Caco-2 (cell line): Measurements from ENCODE around the gene ZFAND2B. TPM values are rescaled to one million over a fixed set of nuclear protein-coding genes. Genes with fewer than 3 reads are reported as not detected.
A peak's percentile ranks its signal among the peaks of the same experiment; 100 is the strongest.

Experiments used
- BruUV-seq: library from RNA; stranded (reverse); fragments of 400-500 nt; replicated peaks from 2 replicates; lab custom pipeline; 2021; lab: Mats Ljungman, UMichigan
- CTCF ChIA-PET: fragments of 300-600 bp; sonication (Branson Sonifier 250); formaldehyde crosslinking; loops from one replicate; lab custom pipeline; 2022; ENCODE audit warnings: antibody characterized with exemption; lab: Charles Lee
- POLR2A ChIA-PET: fragments of 300-600 bp; sonication (Branson Sonifier 250); formaldehyde crosslinking; loops from one replicate; lab custom pipeline; 2022; ENCODE audit warnings: antibody characterized with exemption; lab: Charles Lee
- DNase-seq, 2 experiments: peaks; one replicate each; pipeline versions ENCODE4 v3.0.0 to v3.0.0-alpha.2; 2020 to 2022
- H3K27me3 ChIP-seq: replicated peaks from 2 replicates; pipeline ENCODE4 v1.6.0; 2011; ENCODE audit warnings: low read length; ENCODE audit not compliant: control insufficient read depth, insufficient read depth
- H3K36me3 ChIP-seq: 2 replicates; pipeline ENCODE4 v1.5.1; 2011; ENCODE audit warnings: low read length; ENCODE audit not compliant: control insufficient read depth, insufficient read depth
- H3K4me1 ChIP-seq: fragments of 250-450 bp; sonication (Bioruptor Pico); 2 replicates; pipeline ENCODE4 v1.5.1; 2020; ENCODE audit warnings: mild to moderate bottlenecking
- H3K4me3 ChIP-seq: 2 replicates; pipeline ENCODE4 v1.5.1; 2011; ENCODE audit warnings: low read depth, mild to moderate bottlenecking, control low read depth, low read length
- H3K9me3 ChIP-seq: fragments of 250-450 bp; sonication (Bioruptor Pico); 2 replicates; pipeline ENCODE4 v1.5.1; 2020; ENCODE audit warnings: mild to moderate bottlenecking, moderate library complexity
- H3K27ac Mint-ChIP-seq: one replicate; pipeline ENCODE4 v1.8.0; 2022; ENCODE audit warnings: mixed read lengths; ENCODE audit not compliant: unreplicated experiment
- H3K27me3 Mint-ChIP-seq: one replicate; pipeline ENCODE4 v1.8.0; 2022; ENCODE audit warnings: mixed read lengths; ENCODE audit not compliant: insufficient read depth, unreplicated experiment
- H3K36me3 Mint-ChIP-seq: one replicate; pipeline ENCODE4 v1.8.0; 2022; ENCODE audit warnings: mild to moderate bottlenecking, mixed read lengths; ENCODE audit not compliant: insufficient read depth, unreplicated experiment
- H3K4me1 Mint-ChIP-seq: one replicate; pipeline ENCODE4 v1.8.0; 2022; ENCODE audit warnings: low read depth, mixed read lengths; ENCODE audit not compliant: unreplicated experiment
- H3K4me3 Mint-ChIP-seq: one replicate; pipeline ENCODE4 v1.8.0; 2022; ENCODE audit warnings: mild to moderate bottlenecking, moderate library complexity, mixed read lengths; ENCODE audit not compliant: unreplicated experiment
- H3K9me3 Mint-ChIP-seq: one replicate; pipeline ENCODE4 v1.8.0; 2022; ENCODE audit warnings: mixed read lengths; ENCODE audit not compliant: unreplicated experiment
- intact Hi-C: fragments of 100-400 bp; cut with micrococcal nuclease; formaldehyde crosslinking; loops from one replicate; pipeline ENCODE4 v1.10.0; 2022; ENCODE audit not compliant: unreplicated experiment
- total RNA-seq: library from RNA; stranded (reverse); gene quantifications from 2 replicates; pipeline ENCODE4 v1.2.3, GENCODE V29; 2022
- TF ChIP-seq, protein P1 (sequence below), 2 experiments: fragments of 200-600 bp in 1 of 2; IDR thresholded peaks; 1 replicate in 1 of 2; 2 replicates in 1 of 2; pipeline versions ENCODE4 v1.5.1 to v1.8.0; 2011 to 2022; ENCODE audit warnings: antibody characterized with exemption in 1 of 2, control low read depth in 1 of 2, inconsistent platforms in 1 of 2, low read depth in 1 of 2, low read length in 1 of 2, mild to moderate bottlenecking in 1 of 2, moderate library complexity in 1 of 2; ENCODE audit not compliant: insufficient read depth in 1 of 2, severe bottlenecking in 1 of 2, unreplicated experiment in 1 of 2

Gene ZFAND2B
- total RNA-seq, 1 experiment from 2014 or later, result 41.8 TPM

DNA sequence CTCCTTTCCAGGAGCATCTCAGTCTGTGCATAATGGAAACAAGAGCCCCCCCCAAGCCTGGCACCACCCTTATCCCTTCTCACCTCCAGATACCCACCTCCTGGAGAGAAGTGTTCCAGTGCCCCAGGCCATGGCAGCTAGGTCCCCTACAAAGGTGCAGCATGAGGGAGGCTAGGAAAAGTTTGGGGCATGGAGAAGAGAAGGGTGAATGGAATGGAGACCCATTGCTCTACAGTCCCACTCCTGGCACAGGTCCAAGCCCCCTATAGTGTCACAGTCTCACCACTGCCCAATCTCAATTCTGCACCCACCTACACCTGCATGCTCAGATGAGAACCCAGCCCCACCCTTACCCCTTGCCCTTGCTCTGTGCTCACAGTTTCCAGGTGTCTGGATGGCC lies 37.6 kb upstream of the ZFAND2B start:
- POLR2A ChIA-PET, result no interaction called here
- BruUV-seq, result no TSS peak
- no peak overlapping the region for H3K27ac Mint-ChIP-seq
- H3K36me3 Mint-ChIP-seq, result peaks cover 11% of the 10 kb centered on the region
- Histone ChIP-seq H3K9me3 (no peaks in the 10 kb centered on the region), H3K27me3 (no peaks in the 10 kb centered on the region), H3K36me3 (peaks cover 5% of the 10 kb centered on the region; the same call in 1 of the 2 replicates), H3K4me3 (no peak overlapping the region; the same call in 1 of the 2 replicates), H3K4me1 (peaks cover 15% of the 10 kb centered on the region)
- no peak overlapping the region for H3K4me3 Mint-ChIP-seq
- intact Hi-C loops, result no loop called here
- CTCF ChIA-PET, result no interaction called here
- no peak for DNase-seq
- no peaks in the 10 kb centered on the region for H3K27me3 Mint-ChIP-seq
- peaks cover 20% of the 10 kb centered on the region for H3K4me1 Mint-ChIP-seq
- no peaks in the 10 kb centered on the region for H3K9me3 Mint-ChIP-seq
- TF ChIP-seq, protein P1, sequence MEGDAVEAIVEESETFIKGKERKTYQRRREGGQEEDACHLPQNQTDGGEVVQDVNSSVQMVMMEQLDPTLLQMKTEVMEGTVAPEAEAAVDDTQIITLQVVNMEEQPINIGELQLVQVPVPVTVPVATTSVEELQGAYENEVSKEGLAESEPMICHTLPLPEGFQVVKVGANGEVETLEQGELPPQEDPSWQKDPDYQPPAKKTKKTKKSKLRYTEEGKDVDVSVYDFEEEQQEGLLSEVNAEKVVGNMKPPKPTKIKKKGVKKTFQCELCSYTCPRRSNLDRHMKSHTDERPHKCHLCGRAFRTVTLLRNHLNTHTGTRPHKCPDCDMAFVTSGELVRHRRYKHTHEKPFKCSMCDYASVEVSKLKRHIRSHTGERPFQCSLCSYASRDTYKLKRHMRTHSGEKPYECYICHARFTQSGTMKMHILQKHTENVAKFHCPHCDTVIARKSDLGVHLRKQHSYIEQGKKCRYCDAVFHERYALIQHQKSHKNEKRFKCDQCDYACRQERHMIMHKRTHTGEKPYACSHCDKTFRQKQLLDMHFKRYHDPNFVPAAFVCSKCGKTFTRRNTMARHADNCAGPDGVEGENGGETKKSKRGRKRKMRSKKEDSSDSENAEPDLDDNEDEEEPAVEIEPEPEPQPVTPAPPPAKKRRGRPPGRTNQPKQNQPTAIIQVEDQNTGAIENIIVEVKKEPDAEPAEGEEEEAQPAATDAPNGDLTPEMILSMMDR (IDR thresholded peaks at IDR 0.05; ENCODE audit: insufficient read depth in 1 of 2, low read depth in 1 of 2, low read length in 1 of 2, severe bottlenecking in 1 of 2, unreplicated experiment in 1 of 2), result no peak

DNA sequence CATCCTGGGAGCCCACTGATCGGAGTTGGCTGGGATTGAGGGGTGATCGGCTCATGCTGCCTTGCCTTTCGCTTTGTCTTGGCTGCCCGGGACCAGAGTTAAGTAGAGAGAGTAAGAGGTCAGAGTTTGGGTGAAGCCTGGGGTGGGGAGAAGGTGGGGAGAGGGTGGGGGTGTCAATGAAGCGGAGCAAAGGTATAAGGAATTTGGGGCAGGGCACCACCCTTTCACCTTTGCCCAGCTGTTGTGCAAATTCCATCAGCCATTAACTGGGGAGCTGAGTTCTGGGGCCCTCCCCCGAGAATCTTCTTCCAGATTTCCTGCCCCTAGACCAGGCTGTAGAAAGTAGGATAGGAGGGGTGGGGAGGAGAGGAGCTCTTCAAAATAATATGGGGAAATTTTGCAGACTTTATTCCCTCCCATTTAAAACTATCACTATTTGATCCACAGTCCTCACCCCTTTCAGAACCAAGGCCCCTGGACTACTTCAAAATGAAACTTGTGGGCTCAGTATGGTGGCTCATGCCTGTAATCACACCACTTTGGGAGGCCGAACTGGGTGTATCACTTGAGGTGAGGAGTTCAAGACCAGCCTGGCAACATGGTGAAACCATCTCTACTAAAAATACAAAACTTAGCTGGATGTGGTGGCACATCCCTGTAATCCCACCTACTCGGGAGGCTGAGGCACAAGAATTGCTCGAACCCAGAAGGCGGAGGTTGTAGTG lies 36.5 kb upstream of the ZFAND2B start, which contains the start of gene SLC23A3:
Gene SLC23A3, minus strand, starts transcription at position 100 of the 725 bp plus-strand sequence. Its CDS starts 45 bp downstream, at position 55.
- ChIA-PET CTCF (interaction anchor here (0.6 to 1.6 kb wide), 3 partner anchors 31 to 309 kb away, joined by 4 to 8 read pairs (median 4); no protein-coding TSS in a partner anchor), POLR2A (interaction anchor here (1.3 kb wide), 1 partner anchor 125 kb away, joined by 3 read pairs; no protein-coding TSS in a partner anchor)
- peaks cover 15% of the 10 kb centered on the region for H3K4me1 ChIP-seq
- H3K27me3 ChIP-seq, result no peaks in the 10 kb centered on the region
- H3K4me3 ChIP-seq, result peak within 1 kb of the TSS; percentile 22
- Mint-ChIP-seq H3K27ac (peak within 1 kb of the TSS; percentile 77), H3K4me3 (peak within 1 kb of the TSS; percentile 58), H3K4me1 (peaks cover 28% of the 10 kb centered on the region), H3K27me3 (no peaks in the 10 kb centered on the region), H3K36me3 (peaks cover 18% of the 10 kb centered on the region), H3K9me3 (no peaks in the 10 kb centered on the region)
- H3K9me3 ChIP-seq, result no peaks in the 10 kb centered on the region
- BruUV-seq, result no TSS peak
- TF ChIP-seq, protein P1 (IDR thresholded peaks at IDR 0.05; ENCODE audit: insufficient read depth in 1 of 2, low read depth in 1 of 2, low read length in 1 of 2, severe bottlenecking in 1 of 2, unreplicated experiment in 1 of 2), result no peak
- intact Hi-C loops, result loop anchor here (1.0 to 2.0 kb wide), 2 partner anchors 10 to 217 kb away; partner anchors contain the start of genes DNPEP and NHEJ1
- DNase-seq, result peak; percentile 28 to 62
- peaks cover 12% of the 10 kb centered on the region for H3K36me3 ChIP-seq

DNA sequence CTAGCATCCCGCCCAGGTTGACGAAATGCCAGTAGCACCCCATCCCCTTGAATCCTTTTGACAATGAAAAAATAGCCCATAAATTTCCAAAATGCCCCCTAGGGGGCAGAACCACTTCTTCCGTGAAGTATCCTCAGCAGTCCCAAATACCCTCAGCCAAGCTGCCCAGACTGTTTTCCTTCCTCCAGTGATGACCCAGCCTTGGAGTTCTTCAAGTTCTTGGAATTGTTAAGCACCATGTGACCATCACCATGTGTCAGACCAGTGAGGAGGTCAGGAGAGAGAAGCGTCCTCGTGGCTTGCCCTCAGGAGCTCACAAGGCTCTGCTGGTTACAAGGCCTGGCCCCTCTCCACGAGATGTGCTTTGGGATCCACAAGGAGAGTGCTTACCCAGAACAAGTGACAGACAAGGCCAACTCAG lies 35.3 kb upstream of the ZFAND2B start:
- peak overlapping the region; percentile 64 for H3K27ac Mint-ChIP-seq
- Histone ChIP-seq H3K36me3 (peaks cover 12% of the 10 kb centered on the region), H3K9me3 (no peaks in the 10 kb centered on the region), H3K4me3 (no peak overlapping the region), H3K27me3 (no peaks in the 10 kb centered on the region), H3K4me1 (peaks cover 21% of the 10 kb centered on the region)
- CTCF ChIA-PET, result interaction anchor here (0.6 to 1.6 kb wide), 8 partner anchors 30 to 273 kb away, joined by 3 to 8 read pairs (median 3); partner anchors contain the start of genes ABCB6 and ZFAND2B
- H3K4me1 Mint-ChIP-seq, result peaks cover 28% of the 10 kb centered on the region
- DNase-seq, result peak; percentile 74 to 79
- no peak overlapping the region for H3K4me3 Mint-ChIP-seq
- H3K36me3 Mint-ChIP-seq, result peaks cover 18% of the 10 kb centered on the region
- BruUV-seq, result no TSS peak
- intact Hi-C loops, result loop anchor here (1.0 to 2.0 kb wide), 2 partner anchors 127 to 216 kb away; partner anchors contain the start of gene DNPEP
- TF ChIP-seq, protein P1 (IDR thresholded peaks at IDR 0.05; ENCODE audit: insufficient read depth in 1 of 2, low read depth in 1 of 2, low read length in 1 of 2, severe bottlenecking in 1 of 2, unreplicated experiment in 1 of 2), result peak; percentile 64 to 79
- POLR2A ChIA-PET, result interaction anchor here (0.6 to 0.7 kb wide), 2 partner anchors 40 to 47 kb away, joined by 4 to 6 read pairs; no protein-coding TSS in a partner anchor
- no peaks in the 10 kb centered on the region for H3K9me3 Mint-ChIP-seq
- H3K27me3 Mint-ChIP-seq, result no peaks in the 10 kb centered on the region
